Uterus (tissue), 2 donors: Measurements from ENCODE around the gene RSAD2.

Experiments
- CTCF ChIP-seq, 4 experiments: fragments of 200-600 bp in 2 of 4; fragments of 450-650 bp in 2 of 4; sonication (generic) in 2 of 4; IDR thresholded peaks; one replicate each; pipeline ENCODE4 v1.5.1; 2016 to 2019; ENCODE audit warnings: antibody characterized with exemption in 4 of 4, mild to moderate bottlenecking in 2 of 4, moderate library complexity in 1 of 4
- POLR2A ChIP-seq, 2 donors: fragments of 450-650 bp; IDR thresholded peaks; one replicate each; pipeline ENCODE4 v1.6.1; 2016; ENCODE audit warnings: antibody characterized with exemption in 2 of 2, mild to moderate bottlenecking in 1 of 2, moderate library complexity in 1 of 2

- TF ChIP-seq POLR2A (IDR thresholded peaks at IDR 0.05) (no peak), CTCF (IDR thresholded peaks at IDR 0.05) (no peak)
Observed at GRCh38 chr2:6924924-6925409, 47.4 kb downstream of the RSAD2 start.
